HEK293 (cell line): ENCODE results near the gene ABTB2.

Experiments
- CTCF ChIA-PET: fragments of 350-600 bp; formaldehyde crosslinking; extraction: SDS; loops from one replicate; lab custom pipeline; 2021; ENCODE audit warnings: antibody characterized with exemption; lab: Yijun Ruan, JAX
- POLR2A ChIA-PET: fragments of 300-600 bp; formaldehyde crosslinking; extraction: SDS; loops from one replicate; lab custom pipeline; 2020; ENCODE audit warnings: antibody characterized with exemption, inconsistent platforms; lab: Yijun Ruan, JAX
- H3K27ac ChIP-seq: fragments of 200-500 bp; sonication (Bioruptor generic); 2 replicates; pipeline ENCODE4 v1.5.1; 2014; ENCODE audit warnings: low read depth, low read length, control low read depth, inconsistent platforms; ENCODE audit errors: extremely low read depth
- H3K36me3 ChIP-seq, 2 experiments: fragments of 200-500 bp in 1 of 2; sonication (Bioruptor generic) in 1 of 2; 1 replicate in 1 of 2; 2 replicates in 1 of 2; pipeline ENCODE4 v1.5.1; 2014 to 2017; ENCODE audit warnings: inconsistent platforms in 2 of 2, low read length in 2 of 2; ENCODE audit not compliant: control insufficient read depth in 2 of 2, insufficient read depth in 1 of 2
- H3K4me1 ChIP-seq: fragments of 200-500 bp; sonication (Bioruptor generic); 2 replicates; pipeline ENCODE4 v1.5.1; 2014; ENCODE audit warnings: mild to moderate bottlenecking, low read length, inconsistent platforms; ENCODE audit not compliant: control insufficient read depth, insufficient read depth
- H3K4me3 ChIP-seq: 2 replicates; pipeline ENCODE4 v1.5.1; 2011; ENCODE audit warnings: low read depth, mild to moderate bottlenecking, control low read depth, low read length, moderate library complexity
- H3K9me3 ChIP-seq: fragments of 200-500 bp; sonication (Bioruptor generic); 2 replicates; pipeline ENCODE4 v1.5.1; 2014; ENCODE audit warnings: low read depth, low read length, inconsistent platforms; ENCODE audit not compliant: control insufficient read depth, insufficient read depth
- HOXA7 ChIP-seq: sonication (generic); formaldehyde crosslinking; IDR thresholded peaks from 2 replicates; pipeline ENCODE4 v1.8.1; 2022; ENCODE audit warnings: missing genetic modification reagents, borderline replicate concordance
- HOXC10 ChIP-seq: sonication (generic); formaldehyde crosslinking; IDR thresholded peaks from 2 replicates; pipeline ENCODE4 v1.8.1; 2023; ENCODE audit warnings: mild to moderate bottlenecking, missing genetic modification reagents
- MYNN ChIP-seq: fragments of 450-650 bp; formaldehyde crosslinking; IDR thresholded peaks from 2 replicates; pipeline ENCODE4 v1.5.1; 2016; ENCODE audit warnings: missing biosample characterization, missing genetic modification characterization, borderline replicate concordance
- PATZ1 ChIP-seq: fragments of 450-650 bp; formaldehyde crosslinking; IDR thresholded peaks from 2 replicates; pipeline ENCODE4 v1.5.1; 2016; ENCODE audit warnings: missing biosample characterization, missing genetic modification characterization
- ZBTB1 ChIP-seq: fragments of 450-650 bp; formaldehyde crosslinking; IDR thresholded peaks from 2 replicates; pipeline ENCODE4 v1.5.1; 2016; ENCODE audit warnings: missing biosample characterization, missing genetic modification characterization
- ZFP41 ChIP-seq: fragments of 450-650 bp; formaldehyde crosslinking; IDR thresholded peaks from 2 replicates; pipeline ENCODE4 v1.5.1; 2016; ENCODE audit warnings: missing biosample characterization, missing genetic modification characterization, borderline replicate concordance
- ZNF18 ChIP-seq: fragments of 450-650 bp; formaldehyde crosslinking; IDR thresholded peaks from 2 replicates; pipeline ENCODE4 v1.5.1; 2016; ENCODE audit warnings: missing biosample characterization, missing genetic modification characterization
- ZNF266 ChIP-seq: fragments of 450-650 bp; formaldehyde crosslinking; IDR thresholded peaks from 2 replicates; pipeline ENCODE4 v1.5.1; 2016; ENCODE audit warnings: missing biosample characterization, missing genetic modification characterization, low read depth
- ZNF274 ChIP-seq, 2 experiments: fragments of 200-500 bp in 1 of 2; fragments of 450-650 bp in 1 of 2; sonication (Bioruptor generic) in 1 of 2; formaldehyde crosslinking in 1 of 2; IDR thresholded peaks; 2 replicates each; pipeline versions ENCODE4 v1.5.1 to v1.6.1; 2014 to 2016; ENCODE audit warnings: borderline replicate concordance in 1 of 2, inconsistent platforms in 1 of 2, low read length in 1 of 2, missing biosample characterization in 1 of 2, missing genetic modification characterization in 1 of 2
- ZNF280D ChIP-seq: fragments of 450-650 bp; formaldehyde crosslinking; IDR thresholded peaks from 2 replicates; pipeline ENCODE4 v1.5.1; 2016; ENCODE audit warnings: missing biosample characterization, missing genetic modification characterization
- ZNF354C ChIP-seq: fragments of 450-650 bp; formaldehyde crosslinking; IDR thresholded peaks from 2 replicates; pipeline ENCODE4 v1.5.1; 2016; ENCODE audit warnings: missing biosample characterization, missing genetic modification characterization, low read depth, borderline replicate concordance
- ZNF433 ChIP-seq: fragments of 450-650 bp; formaldehyde crosslinking; IDR thresholded peaks from 2 replicates; pipeline ENCODE4 v1.5.1; 2016; ENCODE audit warnings: missing biosample characterization, missing genetic modification characterization, low read depth
- ZNF488 ChIP-seq: fragments of 450-650 bp; formaldehyde crosslinking; IDR thresholded peaks from 2 replicates; pipeline ENCODE4 v1.5.1; 2016; ENCODE audit warnings: missing biosample characterization, missing genetic modification characterization
- ZNF580 ChIP-seq: fragments of 450-650 bp; formaldehyde crosslinking; IDR thresholded peaks from 2 replicates; pipeline ENCODE4 v1.5.1; 2016; ENCODE audit warnings: missing biosample characterization, missing genetic modification characterization
- ZNF585B ChIP-seq: fragments of 450-650 bp; formaldehyde crosslinking; IDR thresholded peaks from 2 replicates; pipeline ENCODE4 v1.5.1; 2016; ENCODE audit warnings: missing biosample characterization, missing genetic modification characterization
- ZNF629 ChIP-seq: fragments of 450-650 bp; formaldehyde crosslinking; IDR thresholded peaks from 2 replicates; pipeline ENCODE4 v1.5.1; 2017; ENCODE audit warnings: missing biosample characterization, missing genetic modification characterization
- ZNF677 ChIP-seq: fragments of 450-650 bp; IDR thresholded peaks from 2 replicates; pipeline ENCODE4 v1.5.0; 2018; ENCODE audit warnings: missing biosample characterization, mild to moderate bottlenecking, missing genetic modification characterization, moderate library complexity

The ABTB2 gene

GRCh38 chr11:34207487-34208180 lies 150.2 kb downstream of the ABTB2 start:
- ChIA-PET POLR2A (no interaction called here), CTCF (interaction anchor here (0.6 to 2.2 kb wide), 3 partner anchors 17 to 81 kb away, joined by 3 to 10 read pairs (median 3); no protein-coding TSS in a partner anchor)
- Histone ChIP-seq H3K4me3 (no peak overlapping the region), H3K4me1 (no peaks in the 10 kb centered on the region), H3K36me3 (no peaks in the 10 kb centered on the region), H3K9me3 (no peaks in the 10 kb centered on the region), H3K27ac (no peak overlapping the region)
- TF ChIP-seq MYNN (tag by site-specific recombination) (no peak), ZNF433 (no peak), ZNF585B (tag by site-specific recombination) (no peak), ZNF488 (tag by site-specific recombination) (no peak), ZNF280D (tag by site-specific recombination) (no peak), ZNF354C (no peak), HOXC10 (no peak), ZNF677 (tag by site-specific recombination) (no peak), ZFP41 (tag by site-specific recombination) (no peak), HOXA7 (CRISPR knock-in tag) (no peak), ZNF18 (tag by site-specific recombination) (no peak), ZBTB1 (no peak), ZNF629 (no peak), PATZ1 (tag by site-specific recombination) (no peak), ZNF580 (tag by site-specific recombination) (no peak), ZNF274 (IDR thresholded peaks at IDR 0.05; ENCODE audit: low read length) (no peak), ZNF274 (tag by site-specific recombination; IDR thresholded peaks at IDR 0.05; ENCODE audit: borderline replicate concordance) (no peak), ZNF266 (tag by site-specific recombination) (no peak)
